Stimulated activated CD4-positive, alpha-beta T cell treated with anti-CD3 and anti-CD28 coated beads, Interleukin-4, amount 100 ng/mL, for 24 hours (primary cell): Measurements from ENCODE around the gene RFX5.

Experiments used
- DNase-seq: peaks from one replicate; pipeline ENCODE4 v3.0.0-alpha.2; 2020

RFX5 gene

DNA sequence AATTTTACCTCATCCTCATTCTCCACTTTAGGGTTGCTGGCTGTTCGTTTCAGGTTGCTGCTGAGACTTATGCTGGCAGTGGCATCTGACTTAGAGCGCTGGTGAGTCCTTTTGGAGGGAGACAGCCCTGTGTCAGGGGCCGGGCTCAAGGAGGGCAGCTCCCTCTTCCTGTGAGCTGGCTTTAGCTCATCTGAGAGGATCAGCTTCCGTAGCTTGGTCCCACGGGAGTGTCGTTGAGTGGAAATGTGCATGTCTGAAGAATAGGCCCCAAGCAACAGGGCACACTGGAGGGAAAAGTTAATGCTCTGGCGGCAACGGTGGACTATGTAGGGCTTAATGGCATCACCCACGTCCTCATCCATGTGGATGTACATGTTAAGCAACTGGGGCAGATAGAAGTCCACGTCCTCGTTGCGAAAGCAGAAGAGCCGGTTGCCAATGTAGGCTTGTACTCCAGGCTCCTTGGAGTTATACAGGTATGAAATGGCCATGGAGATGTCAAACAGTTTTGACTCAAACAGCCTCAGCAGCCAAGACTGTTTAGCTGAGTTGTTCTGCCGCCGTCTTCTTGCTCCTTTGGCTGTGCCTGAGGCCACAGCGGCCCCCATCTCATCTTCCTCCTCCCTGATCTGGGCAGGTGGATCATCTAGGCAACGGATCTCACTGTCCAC is 31.4 kb downstream of the RFX5 start:
- DNase-seq = no peak

GRCh38 chr1:151314137-151314875 is 32.7 kb downstream of the RFX5 start:
- no peak for DNase-seq

GRCh38 chr1:151313501-151313900 is 33.6 kb downstream of the RFX5 start:
- DNase-seq = no peak

- DNase-seq = no peak
Observed at GRCh38 chr1:151312826-151313225, 34.2 kb downstream of the RFX5 start.

- no peak for DNase-seq
Observed at GRCh38 chr1:151312411-151312810, 34.6 kb downstream of the RFX5 start.

DNA sequence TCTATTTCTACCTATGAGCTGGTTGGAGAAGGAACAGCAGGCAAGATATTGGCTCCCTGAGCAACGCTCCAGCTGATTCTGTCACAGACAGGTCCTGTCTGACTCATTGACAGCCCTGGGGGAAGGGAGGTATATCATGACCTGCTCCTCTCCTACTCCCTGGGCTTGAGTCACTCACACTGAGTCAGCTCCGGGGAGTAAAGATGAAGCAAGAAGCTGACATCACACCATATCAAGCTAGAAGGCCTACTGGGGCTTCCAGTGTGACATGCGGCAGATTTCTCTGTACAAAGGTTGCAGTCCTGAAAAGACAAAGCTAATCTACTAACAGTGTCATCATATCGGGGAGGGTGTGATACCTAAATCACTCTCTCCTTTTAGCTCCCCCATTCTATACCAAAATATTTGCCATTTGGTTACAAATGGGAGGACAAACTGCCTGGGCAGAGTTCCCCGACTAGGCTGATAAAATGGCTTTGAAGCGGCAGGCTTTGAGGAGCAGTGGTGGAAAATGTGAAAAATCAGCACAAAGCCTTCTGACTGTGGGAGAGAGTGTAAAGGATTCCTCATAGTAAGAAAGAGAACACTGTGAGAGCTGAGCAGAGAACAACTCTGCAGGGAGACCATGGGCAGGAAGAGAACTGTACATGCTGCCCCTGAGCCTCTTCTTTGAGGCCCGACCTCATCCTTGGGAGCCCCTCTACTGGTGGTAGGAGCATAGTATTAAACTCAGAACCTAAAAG is 35.3 kb downstream of the RFX5 start:
- peak; percentile 93 for DNase-seq

GRCh38 chr1:151311011-151311410 is 36.0 kb downstream of the RFX5 start:
- no peak for DNase-seq

- DNase-seq = no peak
Observed at GRCh38 chr1:151309811-151310323, 37.2 kb downstream of the RFX5 start.

DNA sequence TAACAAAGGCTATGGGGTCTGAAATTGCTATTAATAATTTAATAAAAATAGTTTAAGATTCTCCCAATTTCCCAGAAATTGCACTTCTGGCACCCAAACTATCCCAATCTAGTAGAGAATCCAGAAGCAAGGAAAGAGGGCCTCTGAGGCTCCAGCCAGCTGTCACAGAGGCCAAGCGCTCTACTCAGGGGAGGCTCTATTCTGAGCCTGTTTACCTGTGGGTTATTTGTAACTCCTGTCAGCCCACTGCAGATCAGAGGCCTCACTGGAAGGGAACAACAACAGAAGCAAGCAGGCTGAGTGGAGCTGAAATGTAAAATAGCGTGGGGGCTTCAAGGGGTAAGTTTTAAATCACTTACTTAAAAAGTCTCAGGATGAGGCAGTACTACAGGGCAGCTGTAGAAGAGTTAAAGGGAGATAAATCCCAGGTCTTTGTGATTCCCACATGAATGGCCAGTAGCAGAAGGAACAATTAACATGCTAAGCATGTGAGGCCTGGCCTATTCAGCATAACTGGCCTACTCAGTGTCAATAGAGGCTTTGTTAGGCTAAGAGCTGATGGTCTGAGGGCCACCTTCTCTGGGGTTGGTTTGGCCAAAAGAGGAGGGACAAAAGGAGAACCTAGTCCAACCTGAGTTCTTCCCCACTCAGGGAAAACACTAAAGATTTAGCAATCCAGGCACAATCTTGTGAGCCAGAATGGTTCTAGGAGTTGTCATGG is 52.1 kb downstream of the RFX5 start:
- DNase-seq = no peak

GRCh38 chr1:151293093-151293492 is 54.0 kb downstream of the RFX5 start:
- DNase-seq = no peak

GRCh38 chr1:151292207-151293030 is 54.6 kb downstream of the RFX5 start:
- DNase-seq = no peak

GRCh38 chr1:151290709-151291303 is 56.2 kb downstream of the RFX5 start:
- no peak for DNase-seq
